Measurements from ENCODE around the gene CMTM3. TPM values are rescaled to one million over a fixed set of nuclear protein-coding genes. Genes with fewer than 3 reads are reported as not detected.

Gene CMTM3
- total RNA-seq, 6 experiments from 2014 or later = 1.6 to 9.6 (median 5.4) TPM

- ATAC-seq (peak; percentile 77 to 88 (median 80)), DNase-seq (peak in 1 of 3 donors; percentile 51)
- Histone ChIP-seq H3K4me3 (no peak overlapping the region), H3K4me1 (no peaks in the 10 kb centered on the region), H3K27ac (no peak overlapping the region), H3K27me3 (no peaks in the 10 kb centered on the region), H3K9me3 (no peaks in the 10 kb centered on the region), H3K36me3 (no peaks in the 10 kb centered on the region)
- intact Hi-C loops (cut with DNase I) = no loop called here
- no peak for TF ChIP-seq POLR2A (IDR thresholded peaks at IDR 0.05)
- TF ChIP-seq, protein P1, sequence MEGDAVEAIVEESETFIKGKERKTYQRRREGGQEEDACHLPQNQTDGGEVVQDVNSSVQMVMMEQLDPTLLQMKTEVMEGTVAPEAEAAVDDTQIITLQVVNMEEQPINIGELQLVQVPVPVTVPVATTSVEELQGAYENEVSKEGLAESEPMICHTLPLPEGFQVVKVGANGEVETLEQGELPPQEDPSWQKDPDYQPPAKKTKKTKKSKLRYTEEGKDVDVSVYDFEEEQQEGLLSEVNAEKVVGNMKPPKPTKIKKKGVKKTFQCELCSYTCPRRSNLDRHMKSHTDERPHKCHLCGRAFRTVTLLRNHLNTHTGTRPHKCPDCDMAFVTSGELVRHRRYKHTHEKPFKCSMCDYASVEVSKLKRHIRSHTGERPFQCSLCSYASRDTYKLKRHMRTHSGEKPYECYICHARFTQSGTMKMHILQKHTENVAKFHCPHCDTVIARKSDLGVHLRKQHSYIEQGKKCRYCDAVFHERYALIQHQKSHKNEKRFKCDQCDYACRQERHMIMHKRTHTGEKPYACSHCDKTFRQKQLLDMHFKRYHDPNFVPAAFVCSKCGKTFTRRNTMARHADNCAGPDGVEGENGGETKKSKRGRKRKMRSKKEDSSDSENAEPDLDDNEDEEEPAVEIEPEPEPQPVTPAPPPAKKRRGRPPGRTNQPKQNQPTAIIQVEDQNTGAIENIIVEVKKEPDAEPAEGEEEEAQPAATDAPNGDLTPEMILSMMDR (IDR thresholded peaks at IDR 0.05) = peak; percentile 49 to 57 (median 54)
- 72% methylated on average over 3 of the region's 8 CpGs for WGBS (ENCODE audit: insufficient coverage, low coverage, low lambda C conversion rate, missing lambda C conversion rate)
Observed at GRCh38 chr16:66588981-66589713, 15.4 kb upstream of the CMTM3 start.

- no peaks in the 10 kb centered on the region for H3K36me3 ChIP-seq
- no peaks in the 10 kb centered on the region for H3K27me3 ChIP-seq
- DNase-seq (no peak), ATAC-seq (peak in 1 of 4 donors; percentile 25)
- no peaks in the 10 kb centered on the region for H3K9me3 ChIP-seq
- no peak overlapping the region for H3K4me3 ChIP-seq
- intact Hi-C loops (cut with DNase I) = no loop called here
- no peak overlapping the region for H3K27ac ChIP-seq
- 64% methylated on average over 8 of the region's 8 CpGs for WGBS (ENCODE audit: insufficient coverage, low coverage, low lambda C conversion rate, missing lambda C conversion rate)
- no peaks in the 10 kb centered on the region for H3K4me1 ChIP-seq
- TF ChIP-seq, protein P1 (IDR thresholded peaks at IDR 0.05) = no peak
- TF ChIP-seq POLR2A (IDR thresholded peaks at IDR 0.05) = no peak
Observed at GRCh38 chr16:66590322-66590721, 14.2 kb upstream of the CMTM3 start.

DNA sequence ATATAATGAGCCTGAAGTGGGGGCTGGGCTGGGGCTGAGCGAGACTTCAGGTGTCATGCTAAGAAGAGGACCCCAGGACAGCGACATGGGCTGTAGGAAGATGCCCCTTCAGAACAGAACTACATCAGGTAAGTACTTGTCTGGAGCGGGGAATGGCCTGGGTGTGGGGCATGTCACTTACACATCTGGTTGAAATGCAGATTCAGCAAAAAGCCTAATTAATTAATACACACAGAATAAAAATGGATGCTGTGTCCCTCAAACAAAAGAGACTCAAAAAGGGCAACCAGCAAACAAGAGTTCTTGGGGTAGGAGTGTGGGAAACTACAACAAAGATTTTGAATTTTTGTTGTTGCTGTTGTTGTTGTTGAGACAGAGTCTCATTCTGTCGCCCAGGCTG is 13.5 kb upstream of the CMTM3 start:
- no peak overlapping the region for H3K27ac ChIP-seq
- H3K4me3 ChIP-seq = no peak overlapping the region

GRCh38 chr16:66592241-66592640 is 12.3 kb upstream of the CMTM3 start:
- H3K27ac ChIP-seq = no peak overlapping the region
- intact Hi-C loops (cut with DNase I) = no loop called here
- 84% methylated on average over 3 of the region's 3 CpGs for WGBS (ENCODE audit: insufficient coverage, low coverage, low lambda C conversion rate, missing lambda C conversion rate)
- no peaks in the 10 kb centered on the region for H3K36me3 ChIP-seq
- ATAC-seq (no peak), DNase-seq (no peak)
- no peak overlapping the region for H3K4me3 ChIP-seq
- no peaks in the 10 kb centered on the region for H3K9me3 ChIP-seq
- no peak for TF ChIP-seq POLR2A (IDR thresholded peaks at IDR 0.05)
- TF ChIP-seq, protein P1 (IDR thresholded peaks at IDR 0.05) = no peak
- no peaks in the 10 kb centered on the region for H3K4me1 ChIP-seq
- H3K27me3 ChIP-seq = no peaks in the 10 kb centered on the region

More for the DNA sequence above, 13.5 kb upstream of the CMTM3 start:
- H3K4me1 ChIP-seq = no peaks in the 10 kb centered on the region
- TF ChIP-seq, protein P1 (IDR thresholded peaks at IDR 0.05) = no peak
- TF ChIP-seq POLR2A (IDR thresholded peaks at IDR 0.05) = no peak
- no peaks in the 10 kb centered on the region for H3K27me3 ChIP-seq
- DNase-seq (no peak), ATAC-seq (no peak)
- H3K9me3 ChIP-seq = no peaks in the 10 kb centered on the region
- no peaks in the 10 kb centered on the region for H3K36me3 ChIP-seq
- intact Hi-C loops (cut with DNase I) = no loop called here
- WGBS (ENCODE audit: insufficient coverage, low coverage, low lambda C conversion rate, missing lambda C conversion rate) = no CpG with 5 or more reads among the region's 4 CpGs
